AG04450 (cell line): ENCODE measurements around the gene ZNF804B. TPM values are rescaled to one million over a fixed set of nuclear protein-coding genes. Genes with fewer than 3 reads are reported as not detected.

Experiments used
- CTCF ChIA-PET: fragments of 300-600, 350-600 bp; formaldehyde crosslinking; extraction: SDS; loops from one replicate; lab custom pipeline; 2022; ENCODE audit warnings: antibody characterized with exemption, inconsistent platforms; lab: Charles Lee
- POLR2A ChIA-PET: fragments of 350-600 bp; formaldehyde crosslinking; extraction: SDS; loops from one replicate; lab custom pipeline; 2021; ENCODE audit warnings: antibody characterized with exemption, inconsistent platforms; lab: Yijun Ruan, JAX
- DNase-seq: peaks from one replicate; pipeline ENCODE4 v3.0.0-alpha.2; 2011; ENCODE audit warnings: low read depth, low spot score
- H3K27ac ChIP-seq: one replicate; pipeline ENCODE4 v1.5.1; 2012; ENCODE audit warnings: low read depth, low read length, control low read depth
- H3K27me3 ChIP-seq: one replicate; pipeline ENCODE4 v1.6.0; 2012; ENCODE audit warnings: low read length; ENCODE audit not compliant: control insufficient read depth, insufficient read depth
- H3K4me3 ChIP-seq: 2 replicates; pipeline ENCODE4 v1.5.1; 2011; ENCODE audit warnings: mild to moderate bottlenecking, low read depth, low read length, control low read depth
- H3K9me3 ChIP-seq: 2 replicates; pipeline ENCODE4 v1.5.1; 2012; ENCODE audit warnings: low read length; ENCODE audit not compliant: control insufficient read depth, insufficient read depth
- CTCF ChIP-seq: IDR thresholded peaks from 2 replicates; pipeline ENCODE4 v1.5.1; 2011; ENCODE audit warnings: low read depth, low read length, control low read depth, inconsistent platforms
- polyA plus RNA-seq: library from polyadenylated mRNA; depleted of rRNA; stranded (reverse); fragments of >200 nt; gene quantifications from 2 replicates; pipeline ENCODE4 v1.2.3, GENCODE V29; 2011

ZNF804B gene
- polyA plus RNA-seq, 1 experiment = not detected

- Histone ChIP-seq H3K27me3 (no peaks in the 10 kb centered on the region), H3K9me3 (no peaks in the 10 kb centered on the region), H3K4me3 (no peak overlapping the region), H3K27ac (no peak overlapping the region)
- ChIA-PET CTCF (no interaction called here), POLR2A (no interaction called here)
- DNase-seq = no peak
- TF ChIP-seq CTCF = no peak
Measured at GRCh38 chr7:88919478-88920131, 160.1 kb downstream of the ZNF804B start.

GRCh38 chr7:88922944-88923343 lies 163.4 kb downstream of the ZNF804B start:
- no peak for TF ChIP-seq CTCF
- POLR2A ChIA-PET = no interaction called here
- H3K9me3 ChIP-seq = peaks cover 3% of the 10 kb centered on the region; the same call in 1 of the 2 replicates
- no peak for DNase-seq
- no peaks in the 10 kb centered on the region for H3K27me3 ChIP-seq
- CTCF ChIA-PET = no interaction called here
- H3K4me3 ChIP-seq = no peak overlapping the region
- H3K27ac ChIP-seq = no peak overlapping the region

GRCh38 chr7:88928276-88928675 lies 168.8 kb downstream of the ZNF804B start:
- no peak overlapping the region for H3K27ac ChIP-seq
- ChIA-PET POLR2A (no interaction called here), CTCF (no interaction called here)

GRCh38 chr7:88929719-88930118 lies 170.2 kb downstream of the ZNF804B start:
- DNase-seq = no peak
- Histone ChIP-seq H3K27ac (no peak overlapping the region), H3K9me3 (peaks cover 3% of the 10 kb centered on the region; the same call in 1 of the 2 replicates), H3K27me3 (no peaks in the 10 kb centered on the region), H3K4me3 (no peak overlapping the region)
- ChIA-PET CTCF (no interaction called here), POLR2A (no interaction called here)
- no peak for TF ChIP-seq CTCF

More at GRCh38 chr7:88928276-88928675, 168.8 kb downstream of the ZNF804B start:
- Histone ChIP-seq H3K27me3 (no peaks in the 10 kb centered on the region), H3K9me3 (peaks cover 3% of the 10 kb centered on the region; the same call in 1 of the 2 replicates), H3K4me3 (no peak overlapping the region)
- DNase-seq = no peak
- TF ChIP-seq CTCF = no peak

- H3K27ac ChIP-seq = no peak overlapping the region
- H3K9me3 ChIP-seq = no peaks in the 10 kb centered on the region; the same call in 1 of the 2 replicates
- ChIA-PET POLR2A (no interaction called here), CTCF (no interaction called here)
- no peak overlapping the region for H3K4me3 ChIP-seq
- DNase-seq = no peak
- H3K27me3 ChIP-seq = no peaks in the 10 kb centered on the region
- no peak for TF ChIP-seq CTCF
Measured at GRCh38 chr7:88933285-88933684, 173.8 kb downstream of the ZNF804B start.
